DMS53 treated with DMSO at 0.1 percent for 48 hours (cell line): ENCODE measurements around the gene ILRUN.
"Not testable (repeated sequence)": the region's sequence is repeated elsewhere in the genome, so short reads cannot be mapped to it uniquely, and the experiment has no call there.

Source experiments
- DNase-seq: peaks from one replicate; lab custom pipeline; 2025; ENCODE audit not compliant: unreplicated experiment; lab: John Stamatoyannopoulos, UW

The ILRUN gene

GRCh38 chr6:34696739-34697543 lies at the start of gene ILRUN:
TSS of gene ILRUN (minus strand) at chr6:34696767. CDS start at chr6:34696603, 164 bp downstream.
- peak; percentile 73 for DNase-seq

DNA sequence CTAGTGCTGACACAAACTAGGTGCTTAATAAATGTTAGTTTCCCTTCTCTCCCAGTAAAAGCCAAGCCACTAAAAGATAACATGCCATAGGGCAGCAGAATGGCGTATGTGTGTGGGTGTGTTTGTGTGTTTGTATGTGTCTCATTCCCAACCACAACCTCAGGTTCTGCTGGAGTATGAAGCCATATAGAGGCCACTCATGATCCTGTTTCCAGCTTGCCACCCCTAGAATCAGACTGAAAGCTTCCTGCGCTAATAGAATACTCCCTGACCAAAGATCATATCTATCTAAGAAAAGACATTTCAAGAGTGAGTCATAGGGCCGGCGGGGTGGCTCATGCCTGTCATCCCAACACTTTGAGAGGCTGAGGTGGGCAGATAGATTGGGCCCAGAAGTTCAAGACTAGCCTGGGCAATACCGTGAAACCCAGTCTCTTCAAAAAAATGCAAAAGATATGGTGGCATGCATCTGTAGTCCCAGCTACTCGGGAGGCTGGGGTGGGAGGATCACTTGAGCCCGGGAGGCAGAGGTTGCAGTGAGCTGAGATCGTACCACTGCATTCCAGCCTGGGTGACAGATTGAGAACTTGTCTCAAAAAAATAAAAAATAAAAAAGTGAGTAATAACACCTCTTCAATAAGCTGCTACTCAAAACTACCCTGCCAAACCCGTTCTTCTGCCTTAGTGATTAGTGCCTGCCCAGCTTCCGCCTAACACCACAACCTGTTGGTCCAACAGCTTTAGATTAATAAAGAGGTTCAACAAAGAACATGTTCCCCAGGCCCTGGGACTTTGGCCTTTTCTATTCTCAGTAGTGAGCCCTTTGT lies 48.9 kb upstream of the ILRUN start:
- peak; percentile 86 for DNase-seq

DNA sequence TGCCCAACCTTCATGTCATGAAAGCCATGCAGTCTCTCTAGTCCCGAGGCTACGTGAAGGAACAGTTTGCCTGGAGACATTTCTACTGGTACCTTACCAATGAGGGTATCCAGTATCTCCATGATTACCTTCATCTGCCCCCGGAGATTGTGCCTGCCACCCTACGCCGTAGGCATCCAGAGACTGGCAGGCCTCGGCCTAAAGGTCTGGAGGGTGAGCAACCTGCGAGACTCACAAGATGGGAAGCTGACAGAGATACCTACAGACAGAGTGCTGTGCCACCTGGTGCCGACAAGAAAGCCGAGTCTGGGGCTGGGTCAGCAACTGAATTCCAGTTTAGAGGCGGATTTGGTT lies 47.7 kb upstream of the ILRUN start:
- not testable (repeated sequence) for DNase-seq

DNA sequence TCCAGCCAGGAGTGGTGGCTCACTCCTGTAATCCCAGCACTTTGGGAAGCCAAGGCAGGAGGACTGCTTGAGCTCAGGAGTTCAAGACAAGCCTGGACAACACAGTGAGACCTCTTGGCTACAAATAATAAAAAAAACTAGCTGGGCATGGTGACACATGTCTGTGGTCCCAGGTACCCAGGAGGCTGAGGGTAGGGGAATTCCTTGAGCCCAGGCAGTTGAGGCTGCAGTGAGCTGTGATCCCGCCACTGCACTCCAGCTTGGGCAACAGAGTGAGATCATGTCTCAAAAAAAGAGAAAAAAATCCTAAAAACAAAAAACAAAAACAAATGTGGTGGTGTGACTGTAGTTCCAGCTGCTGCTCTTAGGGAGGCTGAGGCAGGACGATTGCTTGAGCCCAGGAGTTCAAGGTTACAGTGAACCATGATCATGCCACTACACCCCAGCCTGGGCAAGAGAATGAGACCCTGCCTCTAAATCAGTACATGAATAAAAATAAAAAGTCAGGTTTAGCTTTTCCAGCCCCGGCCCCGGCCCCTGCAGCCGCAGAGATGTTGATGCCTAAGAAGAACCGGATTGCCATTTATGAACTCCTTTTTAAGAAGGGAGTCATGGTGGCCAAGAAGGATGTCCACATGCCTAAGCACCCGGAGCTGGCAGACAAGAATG lies 47.2 kb upstream of the ILRUN start:
- DNase-seq = no peak

GRCh38 chr6:34742094-34742493 lies 45.5 kb upstream of the ILRUN start:
- no peak for DNase-seq

GRCh38 chr6:34736823-34737222 lies 40.3 kb upstream of the ILRUN start:
- DNase-seq = no peak

- no peak for DNase-seq
Observed at GRCh38 chr6:34731393-34732060, 35.0 kb upstream of the ILRUN start.

- DNase-seq = no peak
Observed at GRCh38 chr6:34729631-34730470, 33.3 kb upstream of the ILRUN start.

DNA sequence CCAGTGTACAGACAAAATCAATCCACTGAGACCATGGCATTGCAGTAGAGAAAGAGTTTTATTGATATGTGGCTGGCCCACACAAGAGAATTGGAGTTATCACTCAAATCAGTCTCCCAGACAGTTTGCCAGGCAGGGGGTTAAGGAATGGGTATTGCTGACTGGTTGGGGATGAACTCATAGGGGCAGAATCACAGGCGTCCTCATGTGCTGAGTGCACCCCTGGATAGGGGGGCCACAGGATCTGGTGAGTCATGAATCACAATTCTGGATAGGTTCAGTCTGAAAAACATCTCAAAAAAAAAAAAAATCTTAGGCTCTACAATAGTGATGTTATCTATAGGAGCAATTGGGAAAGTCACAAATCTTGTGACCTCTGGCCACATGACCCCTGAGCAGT lies 29.5 kb upstream of the ILRUN start:
- DNase-seq = no peak

DNA sequence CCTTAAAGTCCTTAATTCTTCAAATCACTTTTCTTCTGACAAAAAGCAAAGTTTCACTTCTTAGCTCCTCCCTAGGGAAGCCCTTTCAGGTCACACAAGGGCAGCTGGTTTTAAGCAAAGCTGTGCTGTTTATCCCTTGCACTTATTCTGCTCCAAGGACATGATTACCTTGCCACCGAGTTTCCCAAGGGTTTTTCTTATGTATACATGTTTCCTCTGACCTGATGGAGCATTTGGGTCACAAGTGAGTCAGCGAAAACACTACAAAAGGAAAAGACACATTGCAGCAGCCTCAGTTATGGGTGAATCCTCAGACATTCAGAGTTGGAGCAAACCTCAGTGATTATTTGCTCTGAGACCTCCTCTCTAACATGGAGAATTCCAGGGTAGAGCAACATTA lies 26.6 kb upstream of the ILRUN start:
- DNase-seq = no peak

GRCh38 chr6:34722451-34722850 lies 25.9 kb upstream of the ILRUN start:
- no peak for DNase-seq

DNA sequence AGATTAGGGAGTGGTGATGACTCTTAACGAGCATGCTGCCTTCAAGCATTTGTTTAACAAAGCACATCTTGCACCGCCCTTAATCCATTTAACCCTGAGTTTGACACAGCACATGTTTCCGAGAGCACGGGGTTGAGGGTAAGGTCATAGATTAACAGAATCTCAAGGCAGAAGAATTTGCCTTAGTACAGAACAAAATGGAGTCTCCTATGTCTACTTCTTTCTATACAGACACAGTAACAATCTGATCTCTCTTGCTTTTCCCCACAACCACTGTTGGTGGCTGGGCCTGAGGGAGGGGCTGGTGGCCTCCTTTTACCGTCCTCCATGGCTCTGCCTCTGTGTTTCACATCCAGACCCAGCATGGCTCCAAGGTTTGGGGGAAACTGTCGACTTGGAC lies 23.6 kb upstream of the ILRUN start:
- not testable (repeated sequence) for DNase-seq

DNA sequence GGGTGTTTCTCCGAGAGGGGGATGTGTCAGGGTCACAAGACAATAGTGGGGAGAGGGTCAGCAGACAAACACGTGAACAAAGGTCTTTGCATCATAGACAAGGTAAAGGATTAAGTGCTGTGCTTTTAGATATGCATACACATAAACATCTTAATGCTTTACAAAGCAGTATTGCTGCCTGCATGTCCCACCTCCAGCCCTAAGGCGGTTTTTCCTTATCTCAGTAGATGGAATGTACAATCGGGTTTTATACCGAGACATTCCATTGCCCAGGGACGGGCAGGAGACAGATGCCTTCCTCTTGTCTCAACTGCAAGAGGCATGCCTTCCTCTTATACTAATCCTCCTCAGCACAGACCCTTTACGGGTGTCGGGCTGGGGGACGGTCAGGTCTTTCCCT lies 23.1 kb upstream of the ILRUN start:
- not testable (repeated sequence) for DNase-seq

DNA sequence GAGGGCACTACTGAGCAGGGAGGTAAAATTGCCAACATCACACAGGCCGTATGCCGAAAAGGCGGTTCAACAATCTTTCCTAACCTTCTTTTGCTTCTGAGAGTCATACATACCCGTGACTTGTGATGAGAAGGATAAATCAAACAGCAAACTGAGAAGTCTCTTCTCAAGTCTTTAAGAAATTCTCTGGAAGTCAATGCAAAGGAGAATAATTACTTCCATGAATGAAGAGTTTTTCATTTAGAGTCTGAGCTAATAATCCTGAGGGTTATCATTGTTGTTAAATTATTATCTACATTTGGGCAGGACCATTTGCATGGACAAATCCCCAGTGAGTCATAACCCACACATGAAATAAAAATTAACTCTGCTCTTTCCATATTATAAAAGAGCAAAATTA lies 22.4 kb upstream of the ILRUN start:
- DNase-seq = no peak

- no peak for DNase-seq
Observed at GRCh38 chr6:34717466-34717865, 20.9 kb upstream of the ILRUN start.

GRCh38 chr6:34714663-34715062 lies 18.1 kb upstream of the ILRUN start:
- no peak for DNase-seq

DNA sequence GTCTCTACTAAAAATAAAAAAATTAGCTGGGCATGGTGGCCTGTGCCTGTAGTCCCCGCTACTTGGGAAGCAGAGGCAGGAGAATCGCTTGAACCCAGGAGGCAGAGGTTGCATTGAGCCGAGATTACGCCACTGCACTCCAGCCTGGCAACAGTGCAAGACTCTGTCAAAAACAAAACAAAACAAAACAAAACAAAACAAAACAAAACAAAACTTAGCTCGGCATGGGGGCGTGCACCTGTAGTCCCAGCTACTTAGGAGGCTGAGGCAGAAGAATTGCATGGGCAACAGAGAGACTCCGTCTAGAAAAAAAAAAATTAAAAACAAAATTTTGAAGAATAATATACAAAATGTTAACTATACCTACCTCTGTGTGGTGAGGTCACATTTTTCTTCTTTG lies 16.3 kb upstream of the ILRUN start:
- not testable (repeated sequence) for DNase-seq

DNA sequence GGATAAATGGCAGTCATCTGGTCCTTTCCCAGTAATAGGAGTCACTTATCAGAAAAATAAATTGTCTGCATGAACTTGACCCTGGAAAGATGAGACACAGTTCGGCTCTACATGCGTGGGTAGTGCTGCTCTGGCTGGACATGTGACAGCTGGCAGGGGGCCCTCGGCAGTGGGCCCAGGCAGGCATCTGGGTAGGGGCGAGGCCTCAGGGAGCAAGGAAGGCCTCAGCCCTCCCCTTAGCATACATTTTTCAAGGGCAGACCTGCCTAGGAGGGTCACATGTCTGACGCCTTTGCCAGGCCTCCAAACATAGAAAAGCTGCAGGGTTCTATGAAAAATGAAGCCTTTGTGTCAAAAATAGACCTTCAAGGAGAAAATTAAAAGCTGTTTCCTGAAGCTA lies 12.8 kb upstream of the ILRUN start:
- DNase-seq = no peak

DNA sequence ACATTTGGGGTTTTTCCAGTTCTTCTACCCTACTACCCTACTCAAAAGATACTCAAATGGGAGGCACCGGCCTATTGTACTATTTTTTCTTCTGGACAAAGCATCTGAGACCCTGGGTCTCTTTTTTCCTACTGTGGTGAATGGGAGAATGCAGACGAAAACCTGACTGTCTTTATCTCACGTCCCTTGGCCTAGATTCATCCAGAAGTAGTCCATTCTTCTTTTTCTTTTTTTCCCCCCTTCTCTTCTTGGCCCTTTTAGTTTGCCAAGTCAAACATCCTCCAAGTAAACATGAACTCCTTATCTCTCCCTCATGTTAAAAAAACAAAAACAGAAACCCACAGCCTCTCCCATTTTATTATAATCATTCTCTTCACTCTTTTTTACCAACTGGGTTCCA lies 8.7 kb upstream of the ILRUN start:
- DNase-seq = no peak

- DNase-seq = no peak
Observed at GRCh38 chr6:34701199-34701598, 4.6 kb upstream of the ILRUN start.
